Raji (cell line): ENCODE measurements around the gene ARHGAP33.

ENCODE experiments used
- POLR2A ChIP-seq: IDR thresholded peaks from 2 replicates; pipeline ENCODE4 v1.6.1; 2011; ENCODE audit warnings: low read depth, low read length, control low read depth; ENCODE audit not compliant: insufficient read depth

Gene ARHGAP33

GRCh38 chr19:35759697-35760096, 15.7 kb upstream of the ARHGAP33 start:
- TF ChIP-seq POLR2A = no peak

- no peak for TF ChIP-seq POLR2A
Measured at GRCh38 chr19:35760711-35761349, 14.5 kb upstream of the ARHGAP33 start.

- no peak for TF ChIP-seq POLR2A
Measured at GRCh38 chr19:35764432-35765315, 10.7 kb upstream of the ARHGAP33 start.

GRCh38 chr19:35766571-35767104, 8.7 kb upstream of the ARHGAP33 start:
- no peak for TF ChIP-seq POLR2A

- TF ChIP-seq POLR2A = no peak
Measured at GRCh38 chr19:35767288-35768081, 7.9 kb upstream of the ARHGAP33 start.

GRCh38 chr19:35768082-35768421, 7.3 kb upstream of the ARHGAP33 start:
- no peak for TF ChIP-seq POLR2A

GRCh38 chr19:35773020-35773806, 2.2 kb upstream of the ARHGAP33 start:
- TF ChIP-seq POLR2A = no peak

- TF ChIP-seq POLR2A = no peak
Measured at GRCh38 chr19:35774274-35775045, 904 bp upstream of the ARHGAP33 start.

GRCh38 chr19:35775046-35775297, 392 bp upstream of the ARHGAP33 start:
- TF ChIP-seq POLR2A = no peak

- no peak for TF ChIP-seq POLR2A
Measured at GRCh38 chr19:35776102-35776788, 881 bp downstream of the ARHGAP33 start.

- TF ChIP-seq POLR2A = no peak
Measured at GRCh38 chr19:35777086-35777841, 1.9 kb downstream of the ARHGAP33 start.

- TF ChIP-seq POLR2A = no peak
Measured at GRCh38 chr19:35777961-35778360, 2.6 kb downstream of the ARHGAP33 start.

- no peak for TF ChIP-seq POLR2A
Measured at GRCh38 chr19:35779033-35779432, 3.7 kb downstream of the ARHGAP33 start.
